GM19452 (cell line): ENCODE measurements around the gene NSA2.
"Not testable (repeated sequence)": the region's sequence is repeated elsewhere in the genome, so short reads cannot be mapped to it uniquely, and the experiment has no call there.

ENCODE experiments used
- ATAC-seq: cut with Tn5 transposase; IDR thresholded peaks from one replicate; pipeline ENCODE4 v1.9.1; 2021; ENCODE audit not compliant: unreplicated experiment

The NSA2 gene

DNA sequence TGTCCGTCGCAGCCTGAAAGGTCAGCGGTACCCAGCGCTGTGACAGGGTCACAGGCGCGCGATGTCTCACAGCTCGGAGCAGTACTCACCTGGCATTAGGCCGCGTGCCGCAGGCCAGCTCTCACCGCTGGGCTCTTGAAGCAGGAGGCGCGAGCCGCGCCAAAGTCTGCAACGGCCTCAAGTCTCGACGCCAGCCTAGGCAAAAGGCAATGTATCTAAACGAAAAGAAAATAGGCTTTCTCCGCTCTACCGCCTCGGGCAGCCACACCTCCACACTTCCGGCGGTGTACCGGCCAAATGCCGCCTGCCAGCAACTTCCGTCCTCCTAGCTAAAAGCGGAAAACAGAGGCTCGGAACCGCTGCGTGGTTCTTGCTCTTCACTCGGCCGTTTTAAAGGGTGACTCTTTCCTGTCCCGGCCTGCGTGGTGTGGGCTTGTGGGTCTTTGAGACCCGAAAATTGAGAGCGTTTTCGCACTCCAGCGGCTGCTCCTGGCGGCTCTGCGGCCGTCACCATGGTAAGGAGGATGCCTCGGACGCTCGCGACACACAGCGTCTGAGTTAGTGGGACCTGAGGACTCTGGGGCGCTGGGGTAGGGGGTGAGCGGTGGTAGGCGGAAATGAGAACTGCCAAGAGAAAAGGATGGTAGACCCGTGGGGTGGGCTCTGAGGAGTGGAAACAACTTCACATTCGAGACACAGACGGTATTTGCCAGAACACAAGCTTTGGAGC is at the start of gene NSA2, which contains the start of gene GFM2:
TSS of gene NSA2 (plus strand) at position 401 of the 730 bp plus-strand sequence. CDS start at position 513, 112 bp downstream.
TSS of gene GFM2 (minus strand) at position 269 of the 730 bp plus-strand sequence. CDS start 3,375 bp downstream, outside the sequence.
- ATAC-seq = peak; percentile 84

GRCh38 chr5:74717596-74717995 is 49.5 kb upstream of the NSA2 start:
- ATAC-seq = no peak

- no peak for ATAC-seq
Measured at GRCh38 chr5:74722271-74722670, 44.8 kb upstream of the NSA2 start.

- ATAC-seq = no peak
Measured at GRCh38 chr5:74725331-74725730, 41.7 kb upstream of the NSA2 start.

GRCh38 chr5:74736759-74737158 is 30.3 kb upstream of the NSA2 start:
- ATAC-seq = no peak

DNA sequence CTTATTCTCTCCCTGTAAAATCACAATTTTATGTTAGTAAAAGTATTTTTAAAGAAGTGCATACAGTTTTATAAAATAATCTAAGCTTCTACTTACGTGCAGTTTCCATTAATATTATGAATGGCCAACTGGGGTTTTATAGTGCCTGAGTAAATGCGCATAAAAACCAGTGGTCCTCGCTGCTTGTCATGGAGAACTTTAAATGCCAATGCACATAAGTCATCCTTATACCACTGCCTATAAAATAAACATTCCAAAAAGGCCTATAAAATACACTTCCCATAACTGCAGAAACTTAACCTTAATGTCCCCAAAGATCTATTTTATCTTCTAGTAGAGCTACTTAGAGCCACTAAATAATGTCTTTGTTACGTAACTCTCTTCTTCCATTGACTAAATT is 28.6 kb upstream of the NSA2 start:
- ATAC-seq = no peak

DNA sequence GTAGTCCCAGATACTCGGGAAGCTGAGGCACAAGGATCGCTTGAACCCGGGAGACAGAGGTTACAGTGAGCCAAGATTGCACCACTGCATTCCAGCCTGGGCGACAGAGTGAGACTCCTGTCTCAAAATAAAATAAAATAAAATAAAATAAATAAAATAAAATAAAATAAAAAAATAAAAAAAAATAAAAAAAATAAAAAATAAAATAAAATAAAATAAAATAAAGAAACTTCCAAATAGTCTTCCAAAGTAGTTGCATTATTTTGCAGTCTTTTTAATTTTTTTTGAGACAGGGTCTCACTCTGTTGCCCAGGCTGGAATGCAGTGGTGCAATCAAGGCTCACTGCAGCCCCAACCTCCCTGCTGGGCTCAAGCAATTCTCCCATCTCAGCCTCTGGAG is 18.3 kb upstream of the NSA2 start:
- not testable (repeated sequence) for ATAC-seq

- no peak for ATAC-seq
Measured at GRCh38 chr5:74761241-74761640, 5.8 kb upstream of the NSA2 start.

DNA sequence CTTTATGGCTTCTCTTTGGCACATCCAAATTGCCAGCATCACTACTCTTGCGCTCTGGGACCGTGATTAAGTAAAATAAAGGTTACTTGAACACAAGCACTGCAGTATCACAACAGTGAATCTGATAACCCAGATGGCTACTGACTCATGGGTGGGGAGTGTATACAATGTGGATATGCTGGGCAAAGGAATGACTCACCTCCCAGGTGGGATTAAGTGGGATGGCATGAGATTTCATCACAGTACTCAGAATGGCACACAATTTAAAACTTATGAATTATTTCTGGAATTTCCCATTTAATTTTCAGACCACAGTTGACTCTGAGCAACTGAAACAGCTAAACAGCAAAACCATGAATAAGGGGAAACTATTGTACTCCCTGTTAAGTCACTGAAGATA is 4.5 kb upstream of the NSA2 start:
- no peak for ATAC-seq

GRCh38 chr5:74763504-74763903 is 3.5 kb upstream of the NSA2 start:
- ATAC-seq = no peak

DNA sequence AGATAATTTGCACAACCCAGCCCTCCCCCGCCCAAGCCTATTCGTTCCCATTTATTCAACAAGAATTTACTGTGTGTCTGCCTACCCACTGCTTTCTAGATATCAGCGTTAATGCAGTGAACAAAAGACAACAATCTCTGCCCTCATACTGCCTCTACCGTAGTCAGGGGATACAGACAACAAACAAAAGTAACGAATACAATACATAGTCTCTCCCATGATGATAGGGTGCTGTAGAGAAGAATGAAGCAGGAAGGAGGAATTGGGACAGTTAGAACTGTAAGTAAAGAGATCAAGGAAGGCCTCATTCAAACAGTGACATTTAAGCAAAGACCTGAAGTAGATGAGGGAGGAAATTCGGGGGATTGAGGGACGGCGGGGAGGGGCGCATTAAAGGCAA is 1.8 kb upstream of the NSA2 start:
- ATAC-seq = no peak

- ATAC-seq = no peak
Measured at GRCh38 chr5:74765929-74766328, 1.1 kb upstream of the NSA2 start.

GRCh38 chr5:74766418-74766848 is 616 bp upstream of the NSA2 start:
- ATAC-seq = peak; percentile 35

- ATAC-seq = peak; percentile 23
Measured at GRCh38 chr5:74767579-74767913, 497 bp downstream of the NSA2 start.

- ATAC-seq = no peak
Measured at GRCh38 chr5:74772359-74772758, 5.3 kb downstream of the NSA2 start.

- ATAC-seq = no peak
Measured at GRCh38 chr5:74778609-74779008, 11.6 kb downstream of the NSA2 start.

GRCh38 chr5:74786851-74787250 is 19.8 kb downstream of the NSA2 start:
- ATAC-seq = no peak

GRCh38 chr5:74787424-74787823 is 20.4 kb downstream of the NSA2 start:
- no peak for ATAC-seq

- not testable (repeated sequence) for ATAC-seq
Measured at GRCh38 chr5:74791669-74792068, 24.6 kb downstream of the NSA2 start.

- no peak for ATAC-seq
Measured at GRCh38 chr5:74798977-74799911, 32.2 kb downstream of the NSA2 start.

DNA sequence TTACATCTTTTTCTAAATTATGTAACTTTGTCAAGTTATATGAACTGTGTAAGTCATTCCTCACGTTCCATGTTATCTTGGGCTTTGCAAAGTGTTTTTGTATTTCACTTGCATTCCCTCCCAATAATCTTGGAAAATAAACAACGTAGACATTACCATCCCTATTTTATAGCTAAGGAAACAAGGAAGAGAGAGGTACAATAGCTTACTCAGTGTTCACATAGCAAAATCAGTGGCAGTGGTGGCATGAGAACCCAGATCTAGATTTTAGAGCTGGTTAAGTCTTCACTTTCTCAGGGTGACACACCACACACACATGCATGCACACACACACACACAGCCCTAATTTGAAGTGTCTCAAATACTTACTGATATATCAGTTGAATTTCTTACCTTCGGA is 34.1 kb downstream of the NSA2 start:
- no peak for ATAC-seq

GRCh38 chr5:74801941-74802340 is 34.9 kb downstream of the NSA2 start:
- no peak for ATAC-seq
